DMS53 treated with DMSO at 0.1 percent for 48 hours (cell line): ENCODE results near the gene GPER1.
"Not testable (repeated sequence)": the region's sequence is repeated elsewhere in the genome, so short reads cannot be mapped to it uniquely, and the experiment has no call there.

Source experiments
- DNase-seq: peaks from one replicate; lab custom pipeline; 2025; ENCODE audit not compliant: unreplicated experiment; lab: John Stamatoyannopoulos, UW

Gene GPER1

DNA sequence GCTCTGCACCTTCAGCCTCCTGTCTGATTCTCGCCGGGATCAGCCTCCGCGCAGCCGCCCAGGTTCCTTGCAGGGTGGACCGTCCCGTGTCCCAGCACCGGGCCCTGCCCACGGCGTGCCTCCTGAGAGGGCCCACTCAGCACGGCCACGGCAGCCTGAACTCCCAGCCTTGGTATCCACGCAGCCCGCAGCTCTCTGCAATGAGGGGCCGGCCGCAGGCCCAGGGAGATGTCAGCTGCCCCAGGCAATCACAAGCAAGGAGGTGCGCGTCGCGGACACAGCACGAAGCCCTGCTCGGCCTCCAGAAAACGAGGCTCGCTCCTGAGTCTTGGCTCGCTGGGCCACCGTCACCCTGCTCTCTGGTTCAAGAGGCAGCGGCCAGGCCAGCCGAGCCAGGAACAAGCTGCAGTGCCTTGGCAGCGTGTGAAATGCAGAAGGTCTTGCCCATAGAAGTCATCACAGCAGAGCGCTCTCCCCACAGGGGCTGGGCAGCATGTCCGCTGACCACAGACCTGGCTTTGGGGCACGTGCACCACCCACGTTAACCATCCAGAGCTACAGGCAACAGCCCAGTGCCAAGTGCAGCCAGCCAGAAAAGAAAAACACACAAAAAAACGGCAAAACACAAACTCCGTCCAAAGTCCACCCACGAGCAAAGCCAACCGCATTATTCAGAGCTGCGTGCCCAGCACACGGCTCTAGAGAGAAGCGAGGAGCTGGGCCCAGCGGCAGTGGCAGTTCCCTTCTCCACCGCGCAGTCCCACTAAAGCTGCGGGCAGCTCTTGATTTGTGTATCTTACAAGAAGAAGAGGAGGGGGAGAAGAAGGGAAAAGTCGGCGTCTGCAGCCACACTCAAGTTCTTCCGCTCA, 13.9 kb downstream of the GPER1 start:
- no peak for DNase-seq

DNA sequence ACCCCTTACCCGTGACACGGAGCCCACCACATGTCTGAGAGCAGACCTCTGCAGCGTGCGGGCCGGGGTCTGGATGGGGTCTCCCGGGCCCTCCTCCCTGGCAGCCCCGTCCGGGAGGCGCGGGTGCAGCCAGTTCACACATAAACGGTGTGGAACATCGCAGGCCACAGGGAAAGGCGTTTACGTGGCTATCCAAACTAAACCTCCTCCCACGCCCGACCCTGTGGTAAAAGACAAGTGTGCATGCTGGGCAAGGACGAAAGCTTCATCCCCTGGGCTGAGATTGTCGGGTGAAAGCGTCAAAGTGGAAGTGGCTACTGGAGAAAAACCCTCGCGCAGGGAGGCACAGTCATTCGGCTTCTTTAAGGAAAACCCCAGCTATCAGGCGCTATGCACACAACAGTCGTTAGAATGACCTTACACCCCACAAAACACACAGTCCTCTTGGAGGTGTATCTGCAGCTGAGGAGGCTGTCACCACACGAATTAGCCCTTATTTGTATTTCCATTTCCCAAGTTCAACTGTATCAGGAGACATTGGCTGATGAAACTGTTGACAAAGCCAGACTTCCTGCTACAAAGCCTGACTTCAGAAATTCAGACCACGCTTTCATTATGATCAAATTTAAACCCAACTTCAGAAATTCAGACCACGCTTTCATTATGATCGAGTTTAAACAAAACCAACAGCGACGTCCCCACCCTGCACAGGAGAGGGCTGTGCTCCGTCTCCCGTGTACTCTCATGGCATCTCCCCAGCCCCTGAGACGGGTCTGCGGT, 15.3 kb downstream of the GPER1 start:
- no peak for DNase-seq

DNA sequence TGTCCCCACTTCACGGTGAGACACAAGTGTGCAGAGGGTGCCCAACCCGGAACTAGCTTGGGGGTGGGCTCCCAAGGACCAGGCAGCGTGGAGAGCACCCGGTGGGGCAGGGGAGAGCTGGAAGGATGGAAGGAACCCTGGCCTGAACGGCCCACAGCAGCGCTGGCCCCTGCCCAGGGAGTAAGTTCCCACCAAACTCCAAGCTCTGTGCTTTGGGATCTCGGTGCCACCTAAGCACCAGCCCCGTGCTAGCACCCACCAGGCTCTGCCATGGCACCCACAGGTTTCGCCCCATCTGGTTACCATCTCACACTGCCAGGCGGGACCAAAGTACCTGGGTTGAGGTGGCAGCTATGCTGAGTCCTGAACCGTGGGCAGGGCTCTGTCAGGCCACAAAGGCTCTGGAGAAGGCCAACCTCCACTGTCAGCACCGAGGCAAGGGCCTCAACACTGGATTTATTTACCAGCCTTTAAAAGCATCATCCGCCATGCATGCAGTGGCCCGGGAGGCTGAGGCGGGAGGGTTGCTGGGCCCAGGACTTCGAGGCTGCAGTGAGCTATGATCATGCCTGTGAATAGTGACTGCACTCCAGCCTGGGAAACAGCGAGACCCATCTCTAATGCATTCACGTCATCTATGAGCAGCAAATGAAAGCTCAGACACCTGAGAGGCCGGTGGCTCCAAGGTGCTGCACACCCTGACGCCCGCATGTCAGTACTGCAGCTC, 16.0 kb downstream of the GPER1 start:
- no peak for DNase-seq

DNA sequence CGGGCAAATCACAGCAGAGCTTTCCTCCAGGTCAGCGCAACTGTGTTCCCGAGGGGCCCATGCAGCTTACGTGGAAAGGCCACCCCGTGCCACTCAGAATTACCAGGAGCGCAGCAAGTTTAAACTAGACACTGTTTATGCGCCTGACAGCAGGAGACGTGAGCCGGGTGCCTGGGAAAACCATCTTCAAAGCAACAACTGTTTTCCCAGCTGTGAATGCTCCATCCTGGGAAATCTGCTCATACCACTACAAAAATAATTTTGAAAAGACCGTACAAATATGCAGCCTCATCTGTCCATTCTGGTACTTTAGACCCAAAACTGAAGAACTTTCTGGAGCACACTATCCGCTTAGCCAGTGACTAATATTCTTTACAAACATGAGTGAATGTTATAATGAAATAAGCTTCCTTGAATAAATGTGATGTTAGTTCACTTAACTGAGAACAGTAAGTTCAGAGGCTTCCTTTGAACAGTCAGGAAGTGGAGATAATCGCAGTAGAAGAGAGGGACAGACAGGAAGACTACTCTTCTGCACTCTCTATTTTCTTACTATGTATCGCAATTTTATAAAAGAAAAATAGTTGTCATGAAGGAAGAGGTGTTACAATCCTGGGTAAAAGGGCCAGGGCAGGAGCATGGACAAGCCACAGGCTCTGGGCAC, 16.7 kb downstream of the GPER1 start:
- DNase-seq = no peak

DNA sequence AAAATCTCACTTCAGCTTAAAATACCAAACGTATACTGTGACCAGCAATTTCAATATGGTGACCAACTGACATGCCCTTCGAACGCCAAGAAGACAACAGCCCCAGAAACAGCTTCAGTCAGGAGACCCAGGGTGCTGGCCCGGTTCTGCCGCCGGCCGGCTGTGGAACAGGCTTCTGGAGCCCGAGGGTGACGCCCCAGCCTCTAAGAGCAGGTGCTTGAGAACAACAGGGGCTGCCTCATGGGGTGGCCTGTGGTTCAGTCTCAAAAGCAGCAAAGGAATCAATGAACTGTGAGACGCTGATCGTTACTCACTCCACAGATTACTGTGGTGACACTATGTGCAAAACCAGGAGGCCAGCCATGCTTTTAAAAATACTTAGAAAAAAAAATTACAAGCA, 17.3 kb downstream of the GPER1 start:
- DNase-seq = no peak

DNA sequence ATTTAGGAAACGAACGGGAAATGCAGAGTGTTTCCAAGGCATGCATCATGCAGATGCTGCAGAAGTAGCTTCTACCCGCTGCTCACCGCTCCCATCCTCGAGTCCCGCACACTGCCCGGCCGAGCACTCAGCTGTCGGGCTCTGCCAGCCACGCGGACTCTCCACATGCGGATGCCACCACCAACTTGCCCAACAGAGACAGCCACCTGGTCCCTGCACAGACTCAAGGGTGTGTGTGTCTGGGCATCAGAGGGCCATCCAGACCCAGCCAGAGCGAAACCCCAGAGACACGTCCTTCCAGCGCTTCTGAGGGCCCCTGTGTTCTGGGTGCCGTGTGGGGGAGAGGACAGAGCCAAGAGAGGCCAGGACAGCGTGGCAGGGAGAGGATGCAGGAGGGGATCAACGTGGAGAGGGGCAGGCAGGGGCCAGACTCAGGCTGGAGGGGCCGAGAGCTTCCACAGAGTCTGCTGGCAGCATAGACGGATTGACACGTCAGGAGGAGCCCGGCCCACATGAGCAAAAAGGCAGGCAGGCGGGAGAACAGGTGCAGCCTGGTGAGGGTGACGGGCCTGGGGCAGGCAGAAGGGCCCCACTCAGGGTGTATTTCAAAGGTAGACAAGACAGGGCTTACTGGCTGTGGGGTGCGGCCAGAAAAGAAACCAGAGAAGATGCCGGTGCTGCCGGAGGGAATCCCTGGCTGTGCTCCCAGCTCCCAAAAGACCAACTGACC, 18.3 kb downstream of the GPER1 start:
- no peak for DNase-seq

DNA sequence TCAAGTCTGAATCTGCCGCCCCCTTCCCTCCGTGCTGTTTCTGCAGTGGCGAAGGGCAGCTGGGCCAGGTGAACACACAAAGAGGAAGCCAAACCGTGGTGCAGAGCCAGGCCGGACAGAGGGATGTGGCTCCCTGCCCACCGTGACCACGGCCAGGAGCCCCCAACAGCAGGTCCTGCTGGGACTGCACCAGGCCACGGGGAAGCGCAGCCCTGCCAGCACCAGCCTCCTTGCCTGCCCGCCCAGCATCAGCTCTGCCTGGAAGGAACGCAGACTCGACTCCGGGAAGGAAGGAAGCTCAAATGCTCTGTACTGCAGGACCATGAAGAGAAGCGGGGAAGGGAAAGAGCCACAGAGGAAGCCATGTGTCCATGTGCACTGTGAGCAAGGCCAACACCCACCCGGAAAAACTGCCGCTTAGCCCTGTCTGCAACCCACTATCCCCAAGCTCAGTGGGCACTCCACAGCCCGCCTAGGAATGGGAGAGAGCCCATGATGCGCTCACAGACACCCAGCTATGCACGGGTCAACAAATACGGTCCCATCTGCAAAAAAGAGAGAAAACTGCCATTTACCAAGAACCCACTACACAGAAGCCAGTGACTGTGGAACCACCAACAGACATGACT, 19.0 kb downstream of the GPER1 start:
- DNase-seq = no peak

DNA sequence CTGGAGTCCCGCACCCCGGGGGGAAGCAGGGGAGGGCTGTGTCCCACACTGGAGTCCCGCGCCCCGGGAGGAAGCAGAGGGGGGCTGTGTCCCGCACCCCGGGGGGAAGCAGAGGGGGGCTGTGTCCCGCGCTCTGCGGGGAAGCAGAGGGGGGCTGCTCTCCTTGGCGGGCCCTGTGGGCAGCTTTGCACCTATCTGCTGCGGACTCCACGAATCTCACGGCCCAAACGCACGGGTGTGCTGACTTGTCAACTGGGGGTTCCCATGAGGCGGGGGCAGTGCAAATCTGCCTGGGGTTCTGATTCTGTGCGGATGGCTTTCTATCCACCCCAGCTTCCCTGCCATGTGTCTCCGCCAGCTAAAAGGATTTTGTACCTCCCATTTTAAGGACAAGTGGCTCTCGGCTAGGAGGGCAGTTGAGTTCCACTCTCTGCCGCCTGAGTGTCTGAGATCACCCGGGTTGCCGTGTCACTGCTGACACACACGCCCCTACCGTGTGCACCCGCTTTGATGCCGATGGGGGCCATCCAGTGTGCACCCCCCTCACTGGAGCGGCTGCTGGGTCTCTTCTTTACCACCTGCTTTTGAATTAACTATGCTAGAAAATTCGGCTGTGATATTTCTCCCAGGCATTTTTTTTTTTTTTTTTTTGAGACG, 20.5 kb downstream of the GPER1 start:
- DNase-seq = no peak

DNA sequence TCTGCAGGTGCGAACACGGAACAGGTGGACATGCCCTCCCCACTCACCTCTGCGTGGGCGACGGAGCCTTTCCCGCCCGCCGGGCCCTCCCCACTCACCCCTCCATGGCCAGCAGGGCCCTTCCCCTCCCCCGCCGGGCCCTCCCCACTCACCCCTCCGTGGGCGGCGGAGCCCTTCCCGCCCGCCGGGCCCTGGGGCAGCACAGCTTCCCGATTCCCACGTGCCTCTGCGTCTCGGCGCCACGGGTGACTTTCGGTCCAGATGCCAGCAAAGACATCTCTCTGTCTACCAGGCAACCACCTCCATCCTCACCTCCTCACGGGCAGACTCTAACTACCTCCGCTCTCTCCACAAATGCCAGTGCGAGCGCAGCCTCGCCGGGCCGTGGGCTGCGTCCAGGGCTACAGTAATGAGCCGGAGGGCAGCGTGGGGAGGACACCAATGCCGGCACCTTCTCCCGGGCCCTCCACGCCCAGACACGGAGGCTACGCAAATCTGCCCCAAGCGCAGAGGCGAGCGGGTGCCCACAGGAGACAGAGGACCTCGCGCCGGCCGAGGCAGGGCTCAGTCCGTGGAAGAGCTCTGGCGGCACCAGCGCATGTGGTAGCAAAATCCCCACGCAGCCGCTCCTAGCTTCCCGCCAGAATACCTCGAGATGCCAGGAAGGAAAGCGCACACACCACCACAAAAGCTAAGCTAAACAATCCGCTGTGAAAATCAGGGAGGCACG, 21.8 kb downstream of the GPER1 start:
- no peak for DNase-seq

DNA sequence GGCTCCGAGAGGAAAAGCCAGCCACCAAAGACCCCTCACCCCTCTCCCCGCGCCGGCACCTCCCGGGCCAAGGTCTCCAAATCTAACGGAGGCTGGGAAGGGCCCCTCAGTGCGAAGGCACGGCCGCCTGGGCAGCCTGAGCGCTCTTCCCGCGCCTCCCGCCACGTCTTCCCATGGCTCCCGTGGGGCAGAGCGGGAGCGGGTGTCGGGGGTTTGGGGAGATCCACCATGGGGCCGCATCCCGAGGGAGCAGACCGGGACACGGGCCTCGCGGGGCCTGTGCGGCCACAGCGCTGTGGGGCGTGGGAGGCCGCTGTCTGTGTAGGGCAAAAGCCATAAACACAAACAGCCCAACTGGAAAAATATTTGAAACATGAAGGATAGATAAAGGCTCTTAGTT, 22.4 kb downstream of the GPER1 start:
- no peak for DNase-seq

DNA sequence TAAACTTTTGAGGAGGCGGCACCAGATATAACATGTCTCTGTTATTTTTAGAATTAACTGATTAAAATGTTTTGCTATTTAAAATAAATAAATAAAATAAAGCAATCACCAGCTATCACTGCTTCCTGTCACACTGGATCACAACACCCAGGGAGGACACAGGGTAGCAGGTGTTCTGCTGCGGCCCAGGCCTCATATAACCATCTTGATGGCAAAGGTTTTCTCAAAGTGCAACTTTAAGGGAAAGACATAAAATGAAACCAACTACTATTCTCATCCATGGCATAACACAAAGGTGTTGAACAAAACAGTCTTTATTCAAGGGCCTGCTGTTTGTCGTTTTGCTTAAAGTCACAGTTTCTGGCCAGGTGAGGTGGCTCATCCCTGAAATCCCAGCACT, 23.2 kb downstream of the GPER1 start:
- DNase-seq = no peak

DNA sequence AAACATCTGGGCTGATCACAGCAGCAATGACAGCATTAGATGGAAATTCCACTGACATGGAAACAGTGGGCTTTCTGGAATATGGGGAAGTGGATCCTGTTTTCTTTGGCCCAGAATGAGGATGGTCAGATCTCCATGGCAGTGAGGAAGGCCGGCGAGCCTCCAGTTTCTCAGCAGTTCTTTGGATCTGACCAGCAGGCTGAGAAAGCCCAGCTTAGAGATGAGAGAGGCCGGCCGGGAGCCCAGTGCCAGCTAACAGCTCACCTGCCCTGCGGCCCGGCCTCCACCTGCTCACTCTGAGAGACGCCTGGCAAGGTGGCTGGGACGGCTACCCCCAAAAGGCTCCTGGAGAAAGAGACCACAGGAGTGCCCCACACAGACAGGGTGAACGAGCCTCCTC, 24.2 kb downstream of the GPER1 start:
- no peak for DNase-seq

DNA sequence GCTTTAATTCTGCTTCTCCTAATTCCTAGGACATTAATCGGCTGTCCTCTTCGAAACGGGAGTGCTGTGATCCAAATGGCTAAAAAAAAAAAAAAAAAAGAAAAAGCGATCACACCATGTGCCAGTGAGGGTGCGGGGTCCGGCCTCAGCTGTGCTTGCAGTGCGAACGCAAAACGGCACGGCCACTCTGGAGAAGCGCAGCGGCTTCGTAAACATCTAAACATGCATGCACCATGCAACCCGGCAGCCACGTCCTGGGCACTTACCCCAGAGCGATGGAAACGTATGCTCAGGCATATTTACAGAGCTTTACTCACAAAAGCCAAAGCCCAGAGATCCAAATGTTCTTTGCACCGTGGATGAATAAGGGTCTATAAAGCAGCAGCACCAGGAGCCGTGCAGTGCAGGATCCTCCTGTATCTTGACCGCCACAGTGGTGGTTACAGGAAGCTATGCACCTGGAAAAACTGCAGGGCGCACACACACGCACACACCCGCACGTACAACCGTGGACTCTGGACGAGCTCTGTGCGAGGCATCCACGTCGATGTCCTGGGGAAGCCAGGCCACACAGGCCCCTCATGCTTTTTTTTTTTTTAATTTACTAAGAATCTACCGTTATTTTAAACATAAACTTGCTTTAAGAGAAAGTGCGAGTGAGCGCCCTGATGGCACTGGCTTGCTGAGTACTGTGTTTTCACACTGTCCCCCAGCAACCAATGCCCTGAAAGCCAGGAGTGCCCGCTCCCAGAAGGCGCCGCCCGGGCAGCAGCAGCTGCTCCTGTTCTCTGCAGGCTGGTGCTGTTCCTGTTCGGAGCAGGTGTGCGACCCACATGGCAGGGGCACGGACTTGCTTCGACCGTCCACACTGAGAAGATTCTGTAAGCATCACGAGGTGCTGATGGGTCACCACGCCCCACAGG, 25.0 kb downstream of the GPER1 start:
- no peak for DNase-seq

DNA sequence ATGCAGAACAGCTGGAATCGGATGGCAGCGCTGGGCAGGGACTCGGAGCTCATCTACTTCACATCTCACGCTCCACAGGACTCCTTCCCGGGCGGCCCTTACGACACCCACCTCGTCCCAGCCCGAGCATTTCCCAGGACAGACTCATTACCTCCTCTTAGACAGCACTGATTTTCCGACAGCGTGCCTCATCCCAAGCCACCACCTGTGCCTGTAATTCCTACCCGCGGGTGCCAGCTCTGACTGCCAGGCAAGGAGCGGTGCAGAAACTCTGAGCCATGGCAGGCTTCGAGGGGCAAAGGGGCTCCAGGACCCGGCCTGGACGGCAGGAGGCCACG, 25.6 kb downstream of the GPER1 start:
- DNase-seq = no peak

DNA sequence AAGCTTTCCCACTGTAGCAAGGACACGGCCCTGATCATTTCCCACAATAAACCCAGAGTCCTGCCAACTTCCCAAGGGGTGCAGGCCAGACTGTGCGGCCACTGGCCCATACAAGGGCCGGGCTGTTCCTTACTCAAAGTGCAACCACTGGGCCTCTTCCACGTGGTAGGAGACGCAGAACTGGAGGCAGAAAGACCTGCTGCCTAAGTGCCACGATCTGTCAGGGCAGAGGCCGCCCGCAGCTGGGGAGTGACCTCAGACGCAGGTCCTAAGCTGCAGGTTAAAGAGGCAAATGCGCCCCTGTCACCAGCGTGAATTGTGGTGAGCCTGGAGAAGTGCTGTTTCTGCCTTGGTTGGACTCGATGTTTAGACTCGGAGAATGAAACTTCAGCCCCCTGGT, 26.2 kb downstream of the GPER1 start:
- DNase-seq = no peak

DNA sequence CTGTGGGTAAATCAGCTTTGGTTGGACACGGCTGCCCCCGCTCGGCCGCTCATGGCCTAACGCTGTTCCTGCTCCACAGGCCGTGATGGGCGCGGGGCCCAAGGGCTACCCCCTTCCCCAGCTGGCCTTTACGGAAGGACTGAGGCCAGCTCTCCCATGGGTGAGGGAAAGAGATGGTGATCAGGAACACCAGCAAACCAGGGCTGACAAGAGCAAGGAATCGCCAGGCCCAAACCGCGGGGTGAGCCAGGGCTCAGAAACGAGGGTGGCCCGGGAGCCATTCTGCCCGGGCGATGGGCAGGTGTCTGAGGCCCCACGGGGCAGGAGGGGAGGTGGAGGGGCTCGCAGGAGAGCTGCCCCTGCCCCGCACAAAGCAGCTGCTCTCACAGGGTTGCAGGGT, 26.6 kb downstream of the GPER1 start:
- DNase-seq = no peak

DNA sequence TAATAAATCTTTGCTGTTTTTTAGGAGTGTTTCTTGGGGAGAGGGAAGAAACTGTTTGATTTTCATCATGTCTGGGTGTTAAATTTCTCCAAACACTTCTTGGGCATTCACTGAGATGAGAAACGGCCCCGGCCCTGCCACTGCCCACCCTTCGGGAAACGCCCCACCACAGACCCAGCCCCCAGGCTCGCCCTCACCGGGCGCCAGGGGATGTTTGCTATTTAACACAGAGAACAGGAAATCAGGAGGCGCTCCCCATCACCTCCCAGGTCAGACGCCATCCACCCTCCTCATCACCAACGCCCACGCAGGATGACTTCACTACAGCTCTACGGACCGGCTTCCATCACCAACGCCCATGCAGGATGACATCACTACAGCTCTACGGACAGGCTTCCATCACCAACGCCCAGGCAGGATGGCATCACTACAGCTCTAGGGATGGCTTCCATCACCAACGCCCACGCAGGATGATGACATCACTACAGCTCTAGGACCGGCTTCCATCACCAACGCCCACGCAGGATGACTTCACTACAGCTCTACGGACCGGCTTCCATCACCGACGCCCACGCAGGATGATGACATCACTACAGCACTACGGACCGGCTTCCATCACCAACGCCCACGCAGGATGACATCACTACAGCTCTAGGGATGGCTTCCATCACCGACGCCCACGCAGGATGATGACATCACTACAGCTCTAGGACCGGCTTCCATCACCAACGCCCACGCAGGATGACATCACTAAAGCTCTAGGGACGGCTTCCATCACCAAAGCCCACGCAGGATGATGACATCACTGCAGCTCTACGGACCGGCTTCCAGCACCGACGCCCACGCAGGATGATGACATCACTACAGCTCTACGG, 27.5 kb downstream of the GPER1 start:
- not testable (repeated sequence) for DNase-seq
